Neuron (in vitro differentiated cells): ENCODE measurements around the gene POMGNT1.
A peak's percentile ranks its signal among the peaks of the same experiment; 100 is the strongest.
"Not testable (repeated sequence)": the region's sequence is repeated elsewhere in the genome, so short reads cannot be mapped to it uniquely, and the experiment has no call there.

ENCODE experiments used
- H2AFZ ChIP-seq: one replicate; pipeline ENCODE4 v1.6.1; 2013; ENCODE audit warnings: low read depth, mild to moderate bottlenecking, inconsistent platforms, low read length, moderate library complexity
- H3K27me3 ChIP-seq: one replicate; pipeline ENCODE4 v1.6.1; 2013; ENCODE audit warnings: low read length; ENCODE audit not compliant: insufficient read depth
- H3K36me3 ChIP-seq: one replicate; pipeline ENCODE4 v1.6.1; 2013; ENCODE audit warnings: low read length; ENCODE audit not compliant: insufficient read depth
- H3K4me1 ChIP-seq: one replicate; pipeline ENCODE4 v1.6.1; 2013; ENCODE audit warnings: low read length; ENCODE audit not compliant: insufficient read depth
- H3K4me3 ChIP-seq: 2 replicates; pipeline ENCODE4 v1.5.1; 2013; ENCODE audit warnings: mild to moderate bottlenecking, low read length, moderate library complexity
- H3K9me3 ChIP-seq: one replicate; pipeline ENCODE4 v1.6.1; 2013; ENCODE audit warnings: low read length

Gene POMGNT1

GRCh38 chr1:46197964-46198811 lies at the start of gene POMGNT1:
Gene POMGNT1, minus strand, starts transcription at chr1:46198434. Its CDS starts 613 bp downstream, at chr1:46197821.
- H3K9me3 ChIP-seq = no peaks in the 10 kb centered on the region
- peak within 1 kb of the TSS; percentile 71 for H2AFZ ChIP-seq
- H3K4me1 ChIP-seq = peaks cover 6% of the 10 kb centered on the region
- H3K36me3 ChIP-seq = peaks cover 23% of the 10 kb centered on the region
- peak within 1 kb of the TSS; percentile 70 for H3K4me3 ChIP-seq
- H3K27me3 ChIP-seq = no peaks in the 10 kb centered on the region

DNA sequence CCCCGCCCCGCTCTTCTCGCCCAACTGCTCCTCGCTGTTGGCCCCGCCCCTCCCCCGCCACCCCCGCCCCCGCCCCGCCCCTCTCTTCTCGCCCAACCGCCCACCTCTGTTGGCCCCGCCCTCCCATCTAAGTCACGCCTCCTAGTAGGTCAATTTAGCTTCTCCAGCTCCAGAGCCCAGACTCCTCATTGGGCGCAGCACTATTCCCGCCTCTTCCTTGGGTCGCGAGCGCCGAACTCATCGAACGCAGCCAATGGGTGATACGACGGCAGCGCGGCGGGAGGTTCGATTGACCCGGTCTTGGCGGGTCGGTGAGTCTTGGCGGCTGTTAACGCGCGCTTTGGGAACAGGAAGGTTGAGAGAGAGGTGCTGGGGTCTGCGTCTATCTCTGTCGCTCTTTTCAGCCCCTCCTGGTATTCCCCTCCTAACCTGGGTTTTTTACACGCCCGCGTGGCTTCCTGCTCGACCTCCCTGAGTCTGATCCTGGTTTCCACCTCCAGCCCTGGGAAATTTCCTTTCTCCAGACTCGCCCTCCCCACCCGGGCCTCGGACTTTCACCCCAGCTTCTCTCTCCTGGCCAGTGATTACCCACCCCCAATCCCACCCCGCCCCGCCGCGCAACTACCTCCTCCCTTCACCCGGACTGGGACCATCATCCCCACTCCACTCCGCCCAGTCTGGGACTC lies 49.3 kb upstream of the POMGNT1 start, which contains the start of gene RAD54L:
RAD54L (plus strand) TSS at position 328 of the 686 bp plus-strand sequence. CDS start 643 bp downstream, outside the sequence.
- H3K9me3 ChIP-seq = peaks cover 3% of the 10 kb centered on the region
- no peaks in the 10 kb centered on the region for H3K27me3 ChIP-seq
- peak within 1 kb of the TSS; percentile 95 for H2AFZ ChIP-seq
- H3K36me3 ChIP-seq = peaks cover 27% of the 10 kb centered on the region
- H3K4me3 ChIP-seq = peak within 1 kb of the TSS; percentile 86
- H3K4me1 ChIP-seq = peaks cover 21% of the 10 kb centered on the region

DNA sequence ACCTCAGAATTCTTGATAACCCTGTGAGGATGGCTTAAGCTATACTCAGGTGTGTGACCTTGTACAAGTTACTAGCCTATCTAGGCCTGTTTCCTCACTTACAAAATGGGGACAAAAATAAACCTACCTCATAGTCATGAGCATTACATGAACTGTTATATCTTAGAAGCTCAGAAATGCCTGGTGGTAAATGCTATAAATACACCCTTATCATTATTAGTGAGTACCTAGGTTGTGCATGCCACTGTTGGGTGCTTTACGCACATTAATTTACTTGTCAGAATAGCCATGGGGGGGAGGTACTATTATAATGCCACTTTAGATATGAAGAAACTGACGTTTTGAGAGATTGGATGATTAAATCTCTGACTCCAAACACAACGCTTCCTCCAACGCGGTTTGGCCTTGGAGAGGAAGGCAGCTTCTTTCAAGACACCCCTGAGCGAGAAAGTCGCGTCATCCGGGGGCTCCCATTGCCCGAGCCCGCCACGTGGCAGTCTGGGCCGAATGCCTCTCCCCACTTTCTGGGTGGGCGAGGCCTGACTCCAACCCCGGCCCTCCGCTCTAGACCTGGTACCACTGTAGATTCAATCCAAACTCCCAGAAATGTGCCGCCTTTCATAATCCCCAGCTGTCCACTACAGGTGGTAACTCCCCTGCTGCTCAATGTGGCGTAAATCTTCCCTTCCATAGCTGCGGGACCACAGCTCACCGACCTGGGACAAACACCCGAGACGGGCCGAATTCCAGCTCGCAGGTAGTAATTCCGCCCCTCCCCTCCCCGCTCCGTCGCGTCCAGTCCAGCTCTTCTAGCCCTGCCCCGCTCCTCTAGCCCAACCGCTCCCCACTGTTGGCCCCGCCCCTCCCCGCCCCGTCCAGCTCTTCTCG lies 48.6 kb upstream of the POMGNT1 start:
- peaks cover 3% of the 10 kb centered on the region for H3K9me3 ChIP-seq
- H3K4me1 ChIP-seq = peaks cover 21% of the 10 kb centered on the region
- H3K4me3 ChIP-seq = peak overlapping the region; percentile 86
- H3K36me3 ChIP-seq = peaks cover 20% of the 10 kb centered on the region
- H3K27me3 ChIP-seq = no peaks in the 10 kb centered on the region
- peak overlapping the region; percentile 95 for H2AFZ ChIP-seq

GRCh38 chr1:46246136-46246535 lies 47.9 kb upstream of the POMGNT1 start:
- not testable (repeated sequence) for H3K4me3 ChIP-seq, H3K9me3 ChIP-seq, H3K27me3 ChIP-seq
- Histone ChIP-seq H3K4me1 (peaks cover 21% of the 10 kb centered on the region), H3K36me3 (peaks cover 14% of the 10 kb centered on the region), H2AFZ (peak overlapping the region; percentile 95)

GRCh38 chr1:46244656-46245371 lies 46.6 kb upstream of the POMGNT1 start:
- Histone ChIP-seq H2AFZ (no peak overlapping the region), H3K4me1 (peaks cover 21% of the 10 kb centered on the region), H3K4me3 (no peak overlapping the region), H3K9me3 (peaks cover 3% of the 10 kb centered on the region), H3K27me3 (no peaks in the 10 kb centered on the region), H3K36me3 (peaks cover 7% of the 10 kb centered on the region)

- not testable (repeated sequence) for H3K27me3 ChIP-seq, H3K9me3 ChIP-seq, H3K4me3 ChIP-seq, H3K36me3 ChIP-seq, H2AFZ ChIP-seq
- H3K4me1 ChIP-seq = peaks cover 15% of the 10 kb centered on the region
Observed at GRCh38 chr1:46243831-46244230, 45.6 kb upstream of the POMGNT1 start.

GRCh38 chr1:46242918-46243317 lies 44.7 kb upstream of the POMGNT1 start:
- Histone ChIP-seq H3K4me1 (peaks cover 6% of the 10 kb centered on the region), H2AFZ (no peak overlapping the region), H3K27me3 (no peaks in the 10 kb centered on the region), H3K4me3 (no peak overlapping the region), H3K36me3 (no peaks in the 10 kb centered on the region), H3K9me3 (peaks cover 3% of the 10 kb centered on the region)

- H3K4me3 ChIP-seq, H3K9me3 ChIP-seq, H2AFZ ChIP-seq, H3K27me3 ChIP-seq, H3K36me3 ChIP-seq, H3K4me1 ChIP-seq: not testable (repeated sequence)
Observed at GRCh38 chr1:46241733-46242132, 43.5 kb upstream of the POMGNT1 start.

DNA sequence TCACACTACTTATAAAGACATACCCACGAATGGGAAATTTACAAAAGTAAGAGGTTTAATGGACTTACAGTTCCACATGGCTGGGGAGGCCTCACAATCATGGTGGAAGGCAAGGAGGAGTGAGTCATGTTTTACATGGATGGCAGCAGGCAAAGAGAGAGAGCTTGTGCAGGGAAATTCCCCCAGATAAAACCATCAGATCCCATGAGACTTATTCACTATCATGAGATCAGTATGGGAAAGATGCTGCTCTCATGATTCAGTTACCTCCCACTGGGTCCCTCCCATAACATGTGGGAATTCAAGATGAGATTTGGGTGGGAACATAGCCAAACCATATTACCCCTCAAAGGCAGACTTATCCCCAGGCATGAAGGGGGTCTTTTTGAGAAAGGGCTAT lies 40.6 kb upstream of the POMGNT1 start:
- H3K4me1 ChIP-seq, H3K9me3 ChIP-seq, H3K4me3 ChIP-seq, H3K27me3 ChIP-seq, H3K36me3 ChIP-seq, H2AFZ ChIP-seq: not testable (repeated sequence)

- Histone ChIP-seq H3K9me3 (no peaks in the 10 kb centered on the region), H3K36me3 (no peaks in the 10 kb centered on the region), H3K27me3 (no peaks in the 10 kb centered on the region), H3K4me1 (no peaks in the 10 kb centered on the region), H2AFZ (no peak overlapping the region), H3K4me3 (no peak overlapping the region)
Observed at GRCh38 chr1:46236882-46237281, 38.6 kb upstream of the POMGNT1 start.

GRCh38 chr1:46231231-46231630 lies 33.0 kb upstream of the POMGNT1 start:
- H3K36me3 ChIP-seq, H2AFZ ChIP-seq, H3K9me3 ChIP-seq, H3K4me1 ChIP-seq, H3K4me3 ChIP-seq, H3K27me3 ChIP-seq: not testable (repeated sequence)

- Histone ChIP-seq H3K36me3 (no peaks in the 10 kb centered on the region), H3K4me1 (peaks cover 29% of the 10 kb centered on the region), H3K4me3 (no peak overlapping the region), H2AFZ (no peak overlapping the region), H3K27me3 (no peaks in the 10 kb centered on the region), H3K9me3 (no peaks in the 10 kb centered on the region)
Observed at GRCh38 chr1:46224966-46225365, 26.7 kb upstream of the POMGNT1 start.
